Measurements from ENCODE around the gene C2orf81. TPM values are rescaled to one million over a fixed set of nuclear protein-coding genes. Genes with fewer than 3 reads are reported as not detected.

The C2orf81 gene
- total and polyA plus RNA-seq, 7 donors: 0.06 to 0.46 (median 0.34) TPM

GRCh38 chr2:74379851-74380789 is 41.3 kb downstream of the C2orf81 start, which contains the start of gene DCTN1:
TSS of gene DCTN1 (minus strand) at chr2:74380311. CDS start at chr2:74380037, 274 bp downstream.
- peak within 1 kb of the TSS; percentile 57 for H3K4me3 ChIP-seq
- no peaks in the 10 kb centered on the region for H3K27me3 ChIP-seq (ENCODE audit: insufficient read depth in 3 of 3, low read length in 2 of 3)
- peak; percentile 46 to 68 for DNase-seq
- no peaks in the 10 kb centered on the region for H3K9me3 ChIP-seq
- TF ChIP-seq CTCF (IDR thresholded peaks at IDR 0.05): no peak
- ATAC-seq: peak; percentile 64 to 89 (median 82)
- 23 to 35% (median 24%) methylated on average over 14 of the region's 14 CpGs for WGBS, 3 donors
- H3K27ac ChIP-seq: no peak within 1 kb of the TSS
- H3K36me3 ChIP-seq (ENCODE audit: insufficient read depth in 1 of 2, low read depth in 1 of 2): peaks cover 2 to 31% of the 10 kb centered on the region in 2 donors
- intact Hi-C loops (cut with DNase I): loop anchor here in 1 of 2 donors (10.0 kb wide), 1 partner anchor 505 kb away; no protein-coding TSS in a partner anchor
- peaks cover 43% of the 10 kb centered on the region for H3K4me1 ChIP-seq

- 93 to 94% (median 94%) methylated on average over 10 of the region's 10 CpGs for WGBS, 3 donors
- peaks cover 0 to 30% of the 10 kb centered on the region in 2 donors for H3K36me3 ChIP-seq (ENCODE audit: insufficient read depth in 1 of 2, low read depth in 1 of 2)
- no peaks in the 10 kb centered on the region for H3K9me3 ChIP-seq
- ATAC-seq (no peak), DNase-seq (no peak)
- peaks cover 35% of the 10 kb centered on the region for H3K4me1 ChIP-seq
- intact Hi-C loops (cut with DNase I): loop anchor here in 1 of 2 donors (10.0 kb wide), 1 partner anchor 507 kb away; no protein-coding TSS in a partner anchor
- no peak overlapping the region for H3K4me3 ChIP-seq
- no peaks in the 10 kb centered on the region for H3K27me3 ChIP-seq (ENCODE audit: insufficient read depth in 3 of 3, low read length in 2 of 3)
- no peak overlapping the region for H3K27ac ChIP-seq
- no peak for TF ChIP-seq CTCF (IDR thresholded peaks at IDR 0.05)
These were observed 43.4 kb downstream of the C2orf81 start for GRCh38 chr2:74378007-74378406.

GRCh38 chr2:74375838-74376237 is 45.6 kb downstream of the C2orf81 start:
- no peaks in the 10 kb centered on the region for H3K9me3 ChIP-seq
- H3K4me1 ChIP-seq: peaks cover 16% of the 10 kb centered on the region
- intact Hi-C loops (cut with DNase I): loop anchor here in 1 of 2 donors (10.0 kb wide), 1 partner anchor 509 kb away; no protein-coding TSS in a partner anchor
- no peak for TF ChIP-seq CTCF (IDR thresholded peaks at IDR 0.05)
- no peak for ATAC-seq
- no peaks in the 10 kb centered on the region for H3K27me3 ChIP-seq (ENCODE audit: insufficient read depth in 3 of 3, low read length in 2 of 3)
- H3K36me3 ChIP-seq (ENCODE audit: insufficient read depth in 1 of 2, low read depth in 1 of 2): peaks cover 2 to 46% of the 10 kb centered on the region in 2 donors
- no peak for DNase-seq
- H3K27ac ChIP-seq: no peak overlapping the region
- WGBS, 3 donors: 90 to 96% (median 96%) methylated on average over 2 of the region's 2 CpGs
- no peak overlapping the region for H3K4me3 ChIP-seq

- intact Hi-C loops (cut with DNase I): loop anchor here in 1 of 2 donors (10.0 kb wide), 1 partner anchor 510 kb away; no protein-coding TSS in a partner anchor
These were observed 46.8 kb downstream of the C2orf81 start for GRCh38 chr2:74374509-74375205.

More at GRCh38 chr2:74374509-74375205, 46.8 kb downstream of the C2orf81 start:
- ATAC-seq (peak in 3 of 4 donors; percentile 65 to 86 (median 84)), DNase-seq (peak; percentile 65 to 81)
- TF ChIP-seq CTCF (IDR thresholded peaks at IDR 0.05): no peak
- Histone ChIP-seq H3K9me3 (no peaks in the 10 kb centered on the region), H3K27ac (no peak overlapping the region), H3K4me3 (peak overlapping the region; percentile 33), H3K4me1 (peaks cover 4% of the 10 kb centered on the region), H3K36me3 (ENCODE audit: insufficient read depth in 1 of 2, low read depth in 1 of 2) (peaks cover 6 to 58% of the 10 kb centered on the region in 2 donors), H3K27me3 (ENCODE audit: insufficient read depth in 3 of 3, low read length in 2 of 3) (no peaks in the 10 kb centered on the region)
- 50 to 67% (median 52%) methylated on average over 19 of the region's 19 CpGs for WGBS, 3 donors

Data from psoas muscle (tissue), 8 donors.